Measurements from ENCODE around the gene TAF11. TPM values are rescaled to one million over a fixed set of nuclear protein-coding genes. Genes with fewer than 3 reads are reported as not detected.
"Not testable (repeated sequence)": the region's sequence is repeated elsewhere in the genome, so short reads cannot be mapped to it uniquely, and the experiment has no call there.

Gene TAF11
- total RNA-seq, 1 donor = 21.4 TPM

- Histone ChIP-seq H3K4me3 (ENCODE audit: low read length) (no peak overlapping the region), H3K9me3 (ENCODE audit: low read depth, low read length) (no peaks in the 10 kb centered on the region), H3K27me3 (ENCODE audit: insufficient read depth, low read length) (no peaks in the 10 kb centered on the region), H3K4me1 (ENCODE audit: insufficient read depth, low read length) (no peaks in the 10 kb centered on the region)
Measured at GRCh38 chr6:34860776-34861175, 27.1 kb downstream of the TAF11 start.

GRCh38 chr6:34859951-34860350 is 27.9 kb downstream of the TAF11 start:
- Histone ChIP-seq H3K4me1 (ENCODE audit: insufficient read depth, low read length) (no peaks in the 10 kb centered on the region), H3K9me3 (ENCODE audit: low read depth, low read length) (no peaks in the 10 kb centered on the region), H3K4me3 (ENCODE audit: low read length) (no peak overlapping the region), H3K27me3 (ENCODE audit: insufficient read depth, low read length) (no peaks in the 10 kb centered on the region)

- no peak overlapping the region for H3K4me3 ChIP-seq (ENCODE audit: low read length)
- no peaks in the 10 kb centered on the region for H3K27me3 ChIP-seq (ENCODE audit: insufficient read depth, low read length)
- H3K4me1 ChIP-seq (ENCODE audit: insufficient read depth, low read length) = no peaks in the 10 kb centered on the region
- H3K9me3 ChIP-seq (ENCODE audit: low read depth, low read length) = no peaks in the 10 kb centered on the region
Measured at GRCh38 chr6:34858681-34859080, 29.2 kb downstream of the TAF11 start.

GRCh38 chr6:34855463-34855862 is 32.4 kb downstream of the TAF11 start:
- no peaks in the 10 kb centered on the region for H3K4me1 ChIP-seq (ENCODE audit: insufficient read depth, low read length)
- no peaks in the 10 kb centered on the region for H3K27me3 ChIP-seq (ENCODE audit: insufficient read depth, low read length)
- no peaks in the 10 kb centered on the region for H3K9me3 ChIP-seq (ENCODE audit: low read depth, low read length)
- H3K4me3 ChIP-seq (ENCODE audit: low read length) = no peak overlapping the region

GRCh38 chr6:34852406-34853085 is 35.3 kb downstream of the TAF11 start:
- no peaks in the 10 kb centered on the region for H3K9me3 ChIP-seq (ENCODE audit: low read depth, low read length)
- H3K4me3 ChIP-seq (ENCODE audit: low read length) = no peak overlapping the region

GRCh38 chr6:34851361-34851760 is 36.5 kb downstream of the TAF11 start:
- Histone ChIP-seq H3K9me3 (ENCODE audit: low read depth, low read length) (no peaks in the 10 kb centered on the region), H3K27me3 (ENCODE audit: insufficient read depth, low read length) (no peaks in the 10 kb centered on the region), H3K4me1 (ENCODE audit: insufficient read depth, low read length) (no peaks in the 10 kb centered on the region), H3K4me3 (ENCODE audit: low read length) (no peak overlapping the region)

More at GRCh38 chr6:34852406-34853085, 35.3 kb downstream of the TAF11 start:
- no peaks in the 10 kb centered on the region for H3K4me1 ChIP-seq (ENCODE audit: insufficient read depth, low read length)
- H3K27me3 ChIP-seq (ENCODE audit: insufficient read depth, low read length) = no peaks in the 10 kb centered on the region

- not testable (repeated sequence) for H3K4me1 ChIP-seq (ENCODE audit: insufficient read depth, low read length); H3K27me3 ChIP-seq (ENCODE audit: insufficient read depth, low read length); H3K9me3 ChIP-seq (ENCODE audit: low read depth, low read length); H3K4me3 ChIP-seq (ENCODE audit: low read length)
Measured at GRCh38 chr6:34849066-34849465, 38.8 kb downstream of the TAF11 start.

- peaks cover 16% of the 10 kb centered on the region for H3K4me1 ChIP-seq (ENCODE audit: insufficient read depth, low read length)
- no peaks in the 10 kb centered on the region for H3K27me3 ChIP-seq (ENCODE audit: insufficient read depth, low read length)
- H3K4me3 ChIP-seq (ENCODE audit: low read length) = no peak overlapping the region
- H3K9me3 ChIP-seq (ENCODE audit: low read depth, low read length) = no peaks in the 10 kb centered on the region
Measured at GRCh38 chr6:34839666-34840352, 48.0 kb downstream of the TAF11 start.

- no peak overlapping the region for H3K4me3 ChIP-seq (ENCODE audit: low read length)
- no peaks in the 10 kb centered on the region for H3K9me3 ChIP-seq (ENCODE audit: low read depth, low read length)
- H3K4me1 ChIP-seq (ENCODE audit: insufficient read depth, low read length) = peaks cover 22% of the 10 kb centered on the region
- H3K27me3 ChIP-seq (ENCODE audit: insufficient read depth, low read length) = no peaks in the 10 kb centered on the region
Measured at GRCh38 chr6:34837528-34837927, 50.3 kb downstream of the TAF11 start.

- Histone ChIP-seq H3K27me3 (ENCODE audit: insufficient read depth, low read length) (no peaks in the 10 kb centered on the region), H3K4me1 (ENCODE audit: insufficient read depth, low read length) (peaks cover 22% of the 10 kb centered on the region), H3K9me3 (ENCODE audit: low read depth, low read length) (no peaks in the 10 kb centered on the region)
Measured at GRCh38 chr6:34836451-34836850, 51.4 kb downstream of the TAF11 start.

GRCh38 chr6:34836008-34836407 is 51.8 kb downstream of the TAF11 start:
- no peak overlapping the region for H3K4me3 ChIP-seq (ENCODE audit: low read length)
- no peaks in the 10 kb centered on the region for H3K27me3 ChIP-seq (ENCODE audit: insufficient read depth, low read length)
- peaks cover 22% of the 10 kb centered on the region for H3K4me1 ChIP-seq (ENCODE audit: insufficient read depth, low read length)
- H3K9me3 ChIP-seq (ENCODE audit: low read depth, low read length) = no peaks in the 10 kb centered on the region

More at GRCh38 chr6:34836451-34836850, 51.4 kb downstream of the TAF11 start:
- H3K4me3 ChIP-seq (ENCODE audit: low read length) = no peak overlapping the region

- Histone ChIP-seq H3K27me3 (ENCODE audit: insufficient read depth, low read length) (no peaks in the 10 kb centered on the region), H3K4me3 (ENCODE audit: low read length) (no peak overlapping the region), H3K9me3 (ENCODE audit: low read depth, low read length) (no peaks in the 10 kb centered on the region), H3K4me1 (ENCODE audit: insufficient read depth, low read length) (peaks cover 22% of the 10 kb centered on the region)
Measured at GRCh38 chr6:34834789-34835518, 52.9 kb downstream of the TAF11 start.

- no peak overlapping the region for H3K4me3 ChIP-seq (ENCODE audit: low read length)
- no peaks in the 10 kb centered on the region for H3K27me3 ChIP-seq (ENCODE audit: insufficient read depth, low read length)
- peaks cover 22% of the 10 kb centered on the region for H3K4me1 ChIP-seq (ENCODE audit: insufficient read depth, low read length)
- no peaks in the 10 kb centered on the region for H3K9me3 ChIP-seq (ENCODE audit: low read depth, low read length)
Measured at GRCh38 chr6:34832942-34833341, 54.9 kb downstream of the TAF11 start.

GRCh38 chr6:34829137-34829536 is 58.7 kb downstream of the TAF11 start:
- H3K4me1 ChIP-seq (ENCODE audit: insufficient read depth, low read length) = no peaks in the 10 kb centered on the region
- no peaks in the 10 kb centered on the region for H3K9me3 ChIP-seq (ENCODE audit: low read depth, low read length)
- H3K27me3 ChIP-seq (ENCODE audit: insufficient read depth, low read length) = no peaks in the 10 kb centered on the region
- H3K4me3 ChIP-seq (ENCODE audit: low read length) = no peak overlapping the region
